SK-N-SH (cell line): ENCODE data around the gene KLF15. TPM values are rescaled to one million over a fixed set of nuclear protein-coding genes. Genes with fewer than 3 reads are reported as not detected.

ENCODE experiments used
- CTCF ChIA-PET: fragments of 300-600, 350-600 bp; formaldehyde crosslinking; extraction: SDS; loops from one replicate; lab custom pipeline; 2021; lab: Yijun Ruan, JAX
- POLR2A ChIA-PET: fragments of 350-600 bp; sonication (Branson Sonifier 250); formaldehyde crosslinking; extraction: SDS; loops from one replicate; lab custom pipeline; 2020; ENCODE audit warnings: antibody characterized with exemption, inconsistent platforms; lab: Yijun Ruan, JAX
- DNase-seq: peaks from one replicate; pipeline ENCODE4 v3.0.0; 2012
- H2AFZ ChIP-seq: fragments of 200-600 bp; sonication (generic); 2 replicates; pipeline ENCODE4 v1.8.1; 2016; ENCODE audit warnings: antibody characterized with exemption, mild to moderate bottlenecking, low read depth
- H3F3A ChIP-seq: fragments of 200-600 bp; sonication (generic); replicated peaks from 2 replicates; pipeline ENCODE3; 2016; ENCODE audit warnings: antibody characterized with exemption, mild to moderate bottlenecking; ENCODE audit not compliant: insufficient read depth
- H3K27ac ChIP-seq, 2 experiments: fragments of 200-500 bp in 1 of 2; fragments of 200-600 bp in 1 of 2; sonication (Bioruptor generic) in 1 of 2; sonication (generic), shearing (Covaris generic) in 1 of 2; 2 replicates each; pipeline versions ENCODE4 v1.5.1 to v1.6.1; 2014 to 2016; ENCODE audit warnings: low read depth in 2 of 2, inconsistent platforms in 1 of 2, low read length in 1 of 2, mild to moderate bottlenecking in 1 of 2, mixed read lengths in 1 of 2
- H3K27me3 ChIP-seq: fragments of 200-600 bp; sonication (generic), shearing (Covaris generic); 2 replicates; pipeline ENCODE4 v1.6.1; 2016; ENCODE audit warnings: mixed run types; ENCODE audit not compliant: insufficient read depth
- H3K36me3 ChIP-seq, 2 experiments: fragments of 200-500 bp in 1 of 2; fragments of 200-600 bp in 1 of 2; sonication (Bioruptor generic) in 1 of 2; sonication (generic) in 1 of 2; replicated peaks in 1 of 2; 2 replicates each; pipeline versions ENCODE3 to v1.5.1; 2014 to 2016; ENCODE audit warnings: low read length in 1 of 2, mild to moderate bottlenecking in 1 of 2; ENCODE audit not compliant: insufficient read depth in 2 of 2, control insufficient read depth in 1 of 2
- H3K4me1 ChIP-seq, 2 experiments: fragments of 200-500 bp in 1 of 2; fragments of 200-600 bp in 1 of 2; sonication (Bioruptor generic) in 1 of 2; sonication (generic), shearing (Covaris generic) in 1 of 2; 2 replicates each; pipeline versions ENCODE4 v1.5.1 to v1.6.1; 2014 to 2016; ENCODE audit warnings: low read depth in 1 of 2, low read length in 1 of 2, mixed run types in 1 of 2; ENCODE audit not compliant: insufficient read depth in 2 of 2, control insufficient read depth in 1 of 2
- H3K4me2 ChIP-seq: fragments of 200-600 bp; sonication (generic), shearing (Covaris generic); 2 replicates; pipeline ENCODE4 v1.6.1; 2017; ENCODE audit warnings: mixed run types
- H3K4me3 ChIP-seq, 2 experiments: fragments of 200-500 bp in 1 of 2; fragments of 200-600 bp in 1 of 2; sonication (Bioruptor generic) in 1 of 2; sonication (generic), shearing (Covaris generic) in 1 of 2; 2 replicates each; pipeline versions ENCODE4 v1.5.1 to v1.8.1; 2014 to 2016; ENCODE audit warnings: low read depth in 2 of 2, inconsistent platforms in 1 of 2, low read length in 1 of 2, mild to moderate bottlenecking in 1 of 2, mixed read lengths in 1 of 2, moderate library complexity in 1 of 2
- H3K79me2 ChIP-seq: fragments of 200-600 bp; sonication (generic); 2 replicates; pipeline ENCODE4 v1.8.1; 2017; ENCODE audit warnings: mild to moderate bottlenecking; ENCODE audit not compliant: insufficient read depth
- H3K9ac ChIP-seq: fragments of 200-600 bp; sonication (generic); 2 replicates; pipeline ENCODE4 v1.6.1; 2017; ENCODE audit warnings: mixed run types
- H3K9me2 ChIP-seq: fragments of 200-600 bp; sonication (generic); 2 replicates; pipeline ENCODE4 v1.6.1; 2017; ENCODE audit warnings: mixed run types
- H3K9me3 ChIP-seq: fragments of 200-600 bp; sonication (generic); 2 replicates; pipeline ENCODE4 v1.6.1; 2017; ENCODE audit warnings: mixed run types, mild to moderate bottlenecking, moderate library complexity
- H4K20me1 ChIP-seq: fragments of 200-600 bp; sonication (generic); 2 replicates; pipeline ENCODE4 v1.6.1; 2017; ENCODE audit warnings: mild to moderate bottlenecking, mixed run types; ENCODE audit not compliant: insufficient read depth
- ELF1 ChIP-seq: IDR thresholded peaks from 2 replicates; pipeline ENCODE4 v1.4.0; 2012
- FOSL2 ChIP-seq: IDR thresholded peaks from 2 replicates; pipeline ENCODE4 v1.4.0; 2012; ENCODE audit warnings: low read depth, mild to moderate bottlenecking, moderate library complexity, borderline replicate concordance
- FOXJ3 ChIP-seq: sonication (generic); formaldehyde crosslinking; IDR thresholded peaks from 2 replicates; pipeline ENCODE4 v1.5.1; 2020; ENCODE audit warnings: mild to moderate bottlenecking, missing genetic modification reagents
- FOXM1 ChIP-seq: IDR thresholded peaks from 2 replicates; pipeline ENCODE4 v1.4.0; 2012; ENCODE audit warnings: low read depth, mild to moderate bottlenecking
- GABPA ChIP-seq: IDR thresholded peaks from 2 replicates; pipeline ENCODE4 v1.4.0; 2012; ENCODE audit warnings: low read depth, mild to moderate bottlenecking
- IRF3 ChIP-seq: fragments of 150-350 bp; IDR thresholded peaks from 2 replicates; pipeline ENCODE4 v1.6.1; 2016; ENCODE audit warnings: mild to moderate bottlenecking, low read depth, low read length
- MAX ChIP-seq: IDR thresholded peaks from 2 replicates; pipeline ENCODE4 v1.4.0; 2012; ENCODE audit warnings: low read depth
- MEF2A ChIP-seq: IDR thresholded peaks from 2 replicates; pipeline ENCODE4 v1.4.0; 2012; ENCODE audit warnings: low read depth, borderline replicate concordance
- PBX3 ChIP-seq: IDR thresholded peaks from 2 replicates; pipeline ENCODE4; 2012
- POLR2AphosphoS5 ChIP-seq: IDR thresholded peaks from 2 replicates; pipeline ENCODE4 v1.6.1; 2012; ENCODE audit warnings: low read depth, low read length
- RFX5 ChIP-seq: IDR thresholded peaks from 2 replicates; pipeline ENCODE4 v1.6.1; 2012; ENCODE audit warnings: mild to moderate bottlenecking, improper control_type of control experiment, low read length
- SIN3A ChIP-seq: IDR thresholded peaks from 2 replicates; pipeline ENCODE4 v1.6.1; 2012; ENCODE audit warnings: low read depth, mild to moderate bottlenecking, low read length, moderate library complexity, borderline replicate concordance
- USF1 ChIP-seq: IDR thresholded peaks from 2 replicates; pipeline ENCODE4 v1.4.0; 2012; ENCODE audit warnings: low read depth, borderline replicate concordance
- USF2 ChIP-seq: fragments of 150-350 bp; IDR thresholded peaks from 2 replicates; pipeline ENCODE4 v1.6.1; 2017; ENCODE audit warnings: antibody characterized with exemption, low read length, low read depth, borderline replicate concordance
- WGBS: methylation state at CpG from one replicate; pipeline ENCODE4 v1.1.6; 2017; ENCODE audit warnings: low lambda C conversion rate; 5-methylcytosine and 5-hydroxymethylcytosine counted together
- polyA plus RNA-seq, 3 experiments: library from polyadenylated mRNA; depleted of rRNA; stranded (reverse); fragments of >200 nt; gene quantifications; 2 replicates each; pipeline ENCODE4 v1.2.3, GENCODE V29; 2012

Gene KLF15
- polyA plus RNA-seq, 1 of the 3 experiments (the other 2 are of a cell fraction): 0.28 TPM

GRCh38 chr3:126294211-126294808, 62.9 kb downstream of the KLF15 start:
- DNase-seq: no peak
- Histone ChIP-seq H3K79me2 (no peaks in the 10 kb centered on the region), H3K4me2 (no peak overlapping the region), H3K9me2 (no peaks in the 10 kb centered on the region), H3K9ac (no peak overlapping the region), H3K9me3 (0 out of 2 replicates have a peak, but pooled peaks cover 4% of the 10 kb centered on the region), H3K27me3 (0 out of 2 replicates have a peak, but pooled peaks cover 5% of the 10 kb centered on the region), H3K27ac (no peak overlapping the region), H3K4me1 (peaks cover 0 to 6% of the 10 kb centered on the region in 2 experiments; a peak in 1 of 4 replicates), H2AFZ (no peak overlapping the region), H3K36me3 (no peaks in the 10 kb centered on the region), H4K20me1 (no peaks in the 10 kb centered on the region), H3K4me3 (no peak overlapping the region), H3F3A (no peaks in the 10 kb centered on the region)
- ChIA-PET POLR2A (no interaction called here), CTCF (interaction anchor here (0.6 kb wide), 1 partner anchor 201 kb away, joined by 3 read pairs; no protein-coding TSS in a partner anchor)
- WGBS: 58% methylated on average over 10 of the region's 10 CpGs
- TF ChIP-seq MEF2A (no peak), USF2 (no peak), IRF3 (no peak), SIN3A (no peak), FOXM1 (no peak), FOSL2 (no peak), GABPA (no peak), FOXJ3 (CRISPR knock-in tag) (no peak), RFX5 (no peak), POLR2AphosphoS5 (no peak), PBX3 (no peak), USF1 (no peak), MAX (no peak), ELF1 (no peak)
